SK-N-DZ (cell line): ENCODE results near the gene KCNC1.

Experiments used
- DNase-seq: peaks from one replicate; pipeline ENCODE4 v3.0.0-alpha.2; 2015; ENCODE audit warnings: low spot score

KCNC1 gene

DNA sequence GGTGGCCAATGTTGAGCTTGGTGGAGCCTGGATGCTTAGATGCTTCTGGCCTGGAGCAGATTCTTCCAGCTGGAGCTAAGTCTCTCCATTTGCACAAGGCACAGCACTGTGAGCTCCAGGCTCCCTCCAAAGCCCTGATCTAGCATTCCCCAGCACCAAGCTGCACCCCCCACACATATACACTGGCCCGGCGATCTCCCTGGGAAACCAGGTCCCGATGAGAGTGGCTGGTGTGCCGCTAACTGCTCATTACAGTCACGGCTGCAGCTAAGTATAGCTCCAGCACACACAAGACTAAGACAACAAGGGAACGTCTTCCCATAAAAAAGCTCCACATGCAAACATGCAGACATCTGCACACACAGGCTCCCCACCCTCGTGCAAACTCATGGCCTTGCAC, 17.6 kb downstream of the KCNC1 start:
- DNase-seq = no peak

DNA sequence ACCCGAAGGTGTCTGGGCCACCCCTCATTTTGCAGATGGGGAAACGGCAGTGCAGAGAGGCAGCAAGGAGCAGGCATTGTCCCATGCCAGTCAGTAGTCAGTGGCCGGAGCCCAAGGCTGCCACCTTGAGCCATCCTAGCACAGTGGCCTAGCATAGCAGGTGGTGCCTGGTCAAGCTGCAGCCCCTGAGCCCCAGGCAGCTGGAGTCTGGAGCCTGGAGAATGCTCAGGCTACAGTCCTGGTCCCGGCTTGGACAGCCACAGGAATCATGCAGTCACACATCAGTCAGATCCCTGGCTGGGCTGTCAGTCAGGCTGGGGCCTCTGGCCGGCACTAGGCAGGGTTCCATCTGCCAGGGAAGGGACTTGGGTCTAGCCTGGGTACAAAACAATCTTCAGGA, 18.6 kb downstream of the KCNC1 start:
- DNase-seq = no peak

DNA sequence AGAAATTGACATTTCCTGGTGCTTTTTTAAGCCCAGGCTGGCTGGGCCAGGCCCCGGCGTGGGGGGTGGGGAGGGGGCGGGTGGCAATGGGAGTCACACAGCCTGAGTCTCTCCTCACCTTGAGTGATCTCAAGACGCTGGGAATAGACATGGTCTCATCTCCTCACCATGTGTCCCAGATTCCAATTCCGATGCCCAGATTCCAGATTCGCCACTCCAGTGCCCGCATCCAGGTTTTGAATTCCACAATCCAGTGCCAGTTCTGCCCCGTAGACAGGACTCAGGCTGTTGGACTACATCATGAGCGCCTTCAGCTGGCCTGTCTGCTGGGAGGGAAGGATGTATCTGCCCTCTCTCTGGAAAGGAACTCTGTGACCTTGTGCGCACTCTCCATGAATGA, 19.1 kb downstream of the KCNC1 start:
- no peak for DNase-seq

DNA sequence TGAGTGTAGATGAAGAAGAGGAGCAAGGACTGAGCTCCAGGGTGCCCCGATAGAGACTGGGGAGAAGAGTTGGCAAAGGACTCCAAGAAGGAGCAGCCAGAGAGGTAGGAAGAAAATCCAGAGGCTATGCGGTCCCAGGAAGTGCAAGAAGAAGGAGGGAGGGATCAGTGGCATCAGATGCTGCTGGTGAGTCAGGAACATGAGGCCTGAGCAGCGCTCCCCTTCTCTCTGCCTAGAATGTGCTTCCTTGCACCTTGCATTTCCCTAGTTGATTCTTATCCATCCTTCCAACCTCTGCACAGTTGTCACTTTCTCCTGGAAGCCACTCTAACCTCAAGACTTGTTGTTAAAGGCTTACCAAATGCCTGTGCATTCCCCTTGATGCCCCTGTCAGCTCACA, 21.3 kb downstream of the KCNC1 start:
- DNase-seq = no peak

DNA sequence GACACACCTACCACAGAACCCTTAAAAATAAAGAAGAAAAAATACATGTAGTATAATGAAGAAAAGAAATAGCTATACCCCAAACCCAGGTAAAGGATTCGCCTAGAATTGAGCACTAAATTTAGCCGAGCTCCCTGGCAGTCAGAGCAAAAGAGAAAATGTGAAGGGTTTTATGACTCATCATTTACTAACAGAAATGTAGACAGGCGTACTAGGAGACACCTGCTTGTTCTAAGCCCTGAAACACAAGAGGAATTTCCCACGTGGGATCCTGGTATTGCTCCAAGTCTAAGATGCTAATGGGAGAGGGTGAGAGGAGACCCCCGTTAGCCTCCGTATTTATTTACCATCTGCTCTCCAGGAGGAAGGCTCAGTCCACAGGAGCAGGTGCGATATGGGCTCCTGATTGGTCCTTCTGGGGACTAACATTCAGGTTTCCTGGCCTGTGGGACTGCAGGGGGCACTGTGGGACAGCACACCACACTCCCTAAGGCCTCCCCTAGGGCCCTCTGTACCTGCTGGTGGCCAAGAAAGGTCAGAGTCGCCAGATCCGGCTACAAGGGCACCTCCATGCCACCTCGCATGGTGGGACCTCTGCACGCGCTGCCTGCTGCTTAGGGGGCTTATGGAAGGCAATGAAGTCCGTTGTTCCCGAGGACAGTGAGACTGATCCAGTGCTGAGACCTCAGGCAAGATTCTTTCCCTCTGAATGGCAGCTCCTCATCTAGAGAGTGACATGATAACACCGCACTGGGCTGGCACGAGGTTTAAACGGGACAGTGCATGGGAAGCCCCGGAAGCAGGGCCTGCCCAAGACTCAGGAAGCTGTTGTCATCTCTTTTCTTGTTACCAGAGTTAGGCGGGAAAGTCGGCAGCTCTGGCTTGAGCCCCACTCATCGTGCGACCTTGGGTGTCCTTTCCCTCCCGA, 25.8 kb downstream of the KCNC1 start:
- DNase-seq = peak; percentile 53

DNA sequence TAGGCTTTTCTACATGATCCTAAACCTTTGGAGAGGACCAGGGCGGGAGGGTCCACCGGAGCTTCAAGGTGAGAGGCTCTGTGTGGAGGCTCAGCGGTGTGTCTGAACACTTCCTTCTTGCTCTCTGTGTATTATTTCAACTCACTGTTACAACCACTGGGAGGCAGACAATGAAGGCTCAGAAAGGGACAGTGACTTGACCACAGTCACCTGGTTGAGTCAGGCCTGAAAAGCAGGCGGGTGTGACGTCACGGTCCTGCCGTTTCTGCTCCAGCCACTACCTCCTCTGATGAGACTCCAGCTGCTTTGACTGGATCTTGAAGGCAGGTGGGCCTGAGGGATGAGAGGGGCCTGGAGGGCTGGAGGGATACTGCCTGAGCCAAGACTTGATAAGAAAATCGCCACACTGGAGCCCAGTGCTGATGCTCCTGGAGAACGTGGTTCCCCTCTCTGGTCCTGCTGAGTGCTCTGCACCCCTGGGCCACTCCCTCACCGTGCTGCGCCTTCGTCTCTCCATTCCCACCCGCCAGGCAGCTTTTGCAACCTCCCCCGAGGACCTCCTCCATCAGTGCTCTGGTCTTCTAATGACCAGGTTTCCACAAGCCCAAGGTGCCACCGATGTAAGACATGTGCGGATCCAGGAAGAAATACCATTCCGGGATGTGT, 27.9 kb downstream of the KCNC1 start:
- DNase-seq = no peak

DNA sequence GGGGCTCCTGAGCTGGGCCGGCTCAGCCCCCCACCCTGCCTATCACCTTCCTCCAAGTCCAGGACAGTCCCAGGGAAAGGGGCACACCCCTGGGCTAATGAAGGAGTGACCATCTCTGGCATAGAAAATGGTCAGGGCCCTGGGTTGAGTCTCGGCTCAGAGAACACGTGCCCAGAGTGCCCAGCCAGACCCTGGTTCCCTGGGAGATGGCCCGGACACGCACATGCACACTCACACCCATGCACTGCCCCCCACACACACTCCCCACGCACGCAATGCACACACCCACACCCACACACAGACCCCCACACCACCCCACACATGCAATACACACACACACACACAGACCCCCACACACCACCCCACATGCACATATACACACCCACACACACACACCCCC, 28.7 kb downstream of the KCNC1 start:
- no peak for DNase-seq

DNA sequence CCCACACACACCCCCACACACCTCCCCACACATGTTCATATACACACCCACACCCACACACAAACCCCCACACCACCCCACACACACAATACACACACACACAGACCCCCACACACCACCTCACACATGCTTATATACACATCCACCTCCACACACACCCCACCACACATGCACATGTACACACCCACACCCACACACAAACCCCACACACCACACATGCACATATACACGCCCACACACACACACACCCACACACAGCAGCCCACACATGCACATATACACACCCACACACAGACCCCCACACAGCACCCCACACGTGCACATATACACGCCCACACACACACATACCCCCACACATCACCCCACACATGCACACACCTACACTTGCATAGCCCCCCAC, 29.1 kb downstream of the KCNC1 start:
- no peak for DNase-seq

DNA sequence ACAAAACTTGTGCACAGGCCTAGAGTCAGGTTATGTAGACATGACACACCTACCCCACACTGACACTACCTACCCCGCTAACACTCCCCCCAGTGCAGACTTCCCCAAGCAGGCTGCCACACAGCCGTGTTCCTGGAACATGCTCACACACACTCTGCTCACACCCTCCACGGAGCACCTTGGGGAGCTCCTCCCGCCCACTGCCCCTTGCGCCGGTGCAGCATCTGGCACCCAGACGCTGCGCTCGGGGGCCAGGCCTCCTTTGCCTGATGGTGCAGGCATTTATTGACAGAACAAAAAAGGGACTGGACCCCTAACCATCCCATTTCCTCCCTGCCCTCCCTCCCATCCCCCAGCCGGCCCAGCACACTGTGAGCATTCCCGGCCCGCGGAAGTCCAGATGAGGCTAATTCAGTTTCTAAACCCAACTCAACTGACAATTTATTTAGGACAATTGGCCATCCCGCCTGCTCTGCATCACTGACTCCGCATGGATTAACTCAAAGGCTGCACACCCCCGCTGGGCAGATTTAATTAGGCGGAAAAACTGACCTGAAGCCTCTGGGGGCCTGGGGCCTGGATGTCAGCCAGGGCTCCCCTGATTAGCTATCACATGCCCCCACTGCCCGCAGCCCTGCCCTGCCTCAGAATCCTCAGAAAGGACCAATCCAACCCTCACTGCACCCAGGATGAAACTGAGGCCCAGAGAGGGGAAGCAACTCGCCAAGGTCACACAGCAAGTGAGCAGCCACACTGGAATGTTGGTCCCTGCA, 30.1 kb downstream of the KCNC1 start:
- DNase-seq = peak; percentile 72

DNA sequence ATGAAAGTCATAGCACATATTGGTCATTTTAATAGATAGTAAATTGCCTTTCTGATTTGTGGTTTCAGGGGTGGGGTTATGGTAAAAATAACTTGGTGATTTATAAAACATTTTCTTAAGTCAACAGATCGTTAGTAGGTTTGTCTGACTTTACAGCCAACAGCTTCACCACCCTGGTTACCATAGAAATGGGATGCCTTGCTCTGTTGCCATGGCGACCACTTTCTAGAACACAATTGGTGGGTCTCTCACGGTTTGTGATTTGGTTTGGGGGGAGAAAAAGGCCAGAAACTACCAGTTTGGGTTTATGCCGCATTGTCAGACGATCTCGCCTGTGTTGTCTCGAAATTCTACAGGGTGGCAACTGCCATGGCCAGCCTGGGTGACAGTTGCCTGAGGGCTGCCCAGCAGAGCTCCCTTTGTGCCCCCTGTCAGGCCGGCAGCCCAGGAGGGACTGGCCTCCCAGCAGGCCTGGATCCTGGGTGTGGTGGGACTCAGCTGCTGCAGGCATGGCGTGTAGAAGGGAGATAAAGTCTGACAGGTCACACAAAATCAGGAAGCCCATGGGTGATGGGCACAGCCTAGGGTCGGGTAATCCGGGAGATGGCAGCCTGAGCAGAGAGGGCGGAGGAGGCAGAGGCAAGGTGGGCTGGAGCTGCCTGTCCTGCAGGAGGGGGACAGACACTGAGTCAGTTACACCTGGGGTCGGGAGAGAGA, 30.9 kb downstream of the KCNC1 start:
- peak; percentile 43 for DNase-seq

DNA sequence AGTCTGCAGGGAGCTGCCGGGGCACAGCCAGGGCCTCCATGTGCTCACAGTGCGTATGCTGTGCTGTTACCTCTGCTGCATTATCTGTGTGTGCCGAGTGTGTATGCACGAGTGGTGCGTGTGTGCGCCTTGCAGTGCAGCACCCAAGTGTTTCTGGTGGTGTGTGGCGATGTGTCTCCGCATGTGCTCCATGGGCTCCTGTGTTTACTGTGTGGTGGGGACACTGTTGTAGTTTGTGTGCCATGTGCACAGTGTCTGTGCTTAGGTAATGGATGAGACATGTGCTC, 31.4 kb downstream of the KCNC1 start:
- no peak for DNase-seq

DNA sequence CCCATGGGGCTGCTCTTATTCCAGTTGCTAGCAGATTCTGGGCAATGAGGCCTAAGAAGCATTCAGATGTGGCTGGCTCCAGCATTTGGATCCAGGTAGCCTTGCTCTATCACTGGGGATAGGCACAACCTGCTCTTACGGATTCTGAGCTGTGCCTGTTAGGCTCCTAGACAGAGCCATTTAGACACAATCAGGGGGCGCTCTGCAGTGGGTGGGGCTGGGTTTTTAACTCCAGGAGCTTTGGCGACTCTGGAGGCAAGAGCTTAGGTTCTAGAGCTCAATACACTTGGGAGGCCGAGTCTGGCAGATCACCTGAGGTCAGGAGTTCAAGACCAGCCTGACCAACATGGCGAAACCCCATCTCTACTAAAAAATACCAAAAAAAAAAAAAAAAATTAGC, 32.0 kb downstream of the KCNC1 start:
- no peak for DNase-seq

DNA sequence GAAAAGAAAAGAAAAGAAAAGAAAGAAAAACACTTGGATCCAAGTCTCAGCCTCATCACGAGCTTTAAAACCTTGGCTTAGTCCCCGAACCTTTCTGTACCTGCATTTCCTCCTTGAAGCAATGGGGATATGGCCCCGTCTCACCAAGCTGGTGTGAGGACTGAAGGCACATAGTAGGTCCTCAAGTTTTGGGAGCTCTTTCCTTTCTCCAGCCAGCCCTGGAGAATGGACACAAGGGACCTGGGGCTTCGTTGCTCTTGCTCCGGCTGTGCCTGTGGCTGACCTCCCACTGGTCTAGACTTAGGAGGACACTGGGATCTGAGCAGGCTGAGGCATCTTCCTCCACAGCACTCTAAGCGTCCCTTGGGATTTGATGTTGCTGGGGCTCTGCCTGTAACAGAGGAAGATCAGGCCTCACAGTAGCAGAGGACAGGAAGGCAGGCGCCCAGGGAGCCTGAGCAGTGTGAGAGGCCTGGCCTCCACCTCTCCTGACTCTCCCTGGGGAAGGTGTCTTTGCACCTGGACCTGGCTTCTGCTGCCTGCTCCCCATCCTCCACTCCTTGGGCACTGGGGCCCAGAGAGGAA, 32.8 kb downstream of the KCNC1 start:
- DNase-seq = peak; percentile 81

DNA sequence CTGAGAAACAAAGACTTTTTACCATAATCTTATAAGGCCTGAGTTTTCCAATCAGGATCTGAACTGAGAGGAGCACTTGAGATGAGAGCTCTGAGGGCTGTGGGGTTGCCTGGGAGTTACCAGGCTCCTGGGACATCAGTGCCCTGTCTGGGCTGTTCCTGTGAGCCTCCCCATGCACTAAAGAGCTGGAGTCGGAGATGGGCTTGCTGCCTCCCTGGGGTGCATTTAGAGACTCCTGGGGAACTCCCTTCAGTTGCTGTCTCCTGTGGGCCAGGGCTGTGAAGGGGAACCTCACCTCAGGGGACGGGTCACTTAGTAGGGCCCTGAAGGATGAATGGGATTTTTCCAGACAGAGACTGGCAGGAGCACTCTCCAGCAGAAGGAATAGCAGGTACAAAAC, 33.3 kb downstream of the KCNC1 start:
- no peak for DNase-seq

DNA sequence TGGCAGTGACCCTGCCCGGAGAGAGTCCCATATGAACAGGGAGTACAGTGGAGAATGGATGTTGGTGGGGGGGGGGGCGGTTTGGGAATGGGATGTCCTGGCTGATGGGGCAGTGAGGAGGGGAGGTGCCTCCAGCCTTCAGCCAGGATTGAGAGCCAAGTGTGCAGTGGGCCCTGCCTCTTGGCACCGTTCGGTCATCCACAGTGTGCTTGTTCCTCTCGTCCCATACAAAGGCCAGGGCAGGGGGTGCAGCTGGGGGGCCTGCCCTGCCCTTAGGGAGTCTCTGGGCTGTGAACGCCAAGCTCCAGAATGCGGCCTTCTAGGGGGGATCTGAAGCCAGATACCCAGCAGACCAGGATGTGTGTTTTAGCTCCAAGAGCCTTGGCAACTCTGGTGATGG, 34.0 kb downstream of the KCNC1 start:
- DNase-seq = no peak

DNA sequence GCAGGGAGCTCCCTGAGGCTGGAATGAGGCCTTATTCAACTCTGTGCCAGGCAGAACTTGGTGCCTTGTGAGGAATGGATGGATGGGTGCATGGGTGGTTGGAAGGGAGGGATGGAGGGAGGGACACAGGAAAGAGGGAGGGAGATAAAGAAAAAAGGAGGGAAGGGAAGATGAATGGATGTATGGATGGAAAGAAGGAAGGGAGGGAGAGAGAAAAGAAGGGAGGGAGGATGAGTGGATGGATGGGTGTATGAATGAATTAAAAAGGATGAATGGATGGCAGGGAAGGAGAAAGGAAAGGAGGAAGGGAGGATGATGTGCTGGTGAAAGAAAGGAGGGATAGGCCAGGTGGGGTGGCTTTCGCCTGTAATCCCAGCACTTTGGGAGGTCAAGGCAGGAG, 34.6 kb downstream of the KCNC1 start:
- DNase-seq = no peak

DNA sequence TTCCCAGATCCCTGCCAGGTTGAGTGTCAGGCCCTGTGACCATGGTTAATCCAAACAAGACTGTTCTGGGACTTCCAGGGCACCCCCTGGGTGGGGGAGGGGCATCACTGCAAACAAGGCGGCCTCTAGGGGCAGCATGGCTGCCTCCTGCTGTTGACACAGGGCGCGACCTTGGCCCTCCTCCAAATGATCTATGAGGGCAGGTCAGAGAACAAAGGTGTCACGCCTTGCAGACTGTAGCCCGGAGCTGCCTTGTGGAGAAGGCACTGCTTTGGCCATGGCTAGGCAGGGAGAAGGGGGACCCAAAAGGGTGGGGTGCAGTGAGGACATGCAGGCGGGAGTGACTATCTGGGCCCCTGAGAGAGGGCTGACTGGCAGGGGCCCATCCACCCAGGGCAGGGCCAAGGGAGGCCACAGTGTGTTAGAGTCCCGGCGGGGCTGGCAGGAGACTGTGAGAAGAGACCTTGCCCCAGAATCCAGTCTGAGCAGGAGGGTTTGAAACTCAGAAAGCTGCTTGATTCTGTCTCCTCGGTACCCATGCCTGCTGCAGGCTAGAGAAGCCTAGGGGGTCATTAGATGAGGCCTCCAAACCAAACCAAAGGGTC, 35.6 kb downstream of the KCNC1 start:
- DNase-seq = no peak

DNA sequence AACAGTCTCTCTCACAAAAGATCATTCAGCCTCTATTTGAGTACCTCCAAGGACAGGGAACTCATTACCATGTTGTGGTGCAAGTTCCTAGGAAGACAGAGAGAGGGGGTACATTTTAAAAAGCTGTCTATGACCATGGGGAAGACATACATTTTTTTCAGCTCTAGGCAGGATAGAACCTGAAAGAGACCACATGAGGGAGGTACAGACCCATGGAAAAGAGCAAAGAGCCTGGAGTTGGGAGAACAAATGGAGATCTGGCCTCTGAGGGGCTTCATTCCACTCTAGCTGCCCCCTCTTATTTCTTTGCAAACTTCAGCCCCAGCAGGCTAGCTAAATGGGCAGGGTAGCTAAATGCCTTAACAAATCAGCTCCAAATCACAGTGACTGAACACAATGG, 36.3 kb downstream of the KCNC1 start:
- no peak for DNase-seq

DNA sequence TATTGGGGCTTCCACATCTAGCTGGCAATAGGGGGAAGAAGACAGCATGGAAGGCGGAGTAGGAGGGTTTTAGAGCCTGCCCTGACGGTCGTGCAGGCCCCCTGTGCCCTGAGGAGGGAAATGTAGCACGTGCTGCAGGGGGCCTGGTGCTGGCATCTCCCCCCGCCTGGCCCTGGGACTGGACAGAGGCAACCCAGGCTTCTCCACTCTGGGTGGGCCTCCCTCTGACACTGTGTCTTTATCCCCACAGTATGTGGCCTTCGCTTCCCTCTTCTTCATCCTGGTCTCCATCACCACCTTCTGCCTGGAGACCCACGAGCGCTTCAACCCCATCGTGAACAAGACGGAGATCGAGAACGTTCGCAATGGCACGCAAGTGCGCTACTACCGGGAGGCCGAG, 36.8 kb downstream of the KCNC1 start:
- DNase-seq = no peak

DNA sequence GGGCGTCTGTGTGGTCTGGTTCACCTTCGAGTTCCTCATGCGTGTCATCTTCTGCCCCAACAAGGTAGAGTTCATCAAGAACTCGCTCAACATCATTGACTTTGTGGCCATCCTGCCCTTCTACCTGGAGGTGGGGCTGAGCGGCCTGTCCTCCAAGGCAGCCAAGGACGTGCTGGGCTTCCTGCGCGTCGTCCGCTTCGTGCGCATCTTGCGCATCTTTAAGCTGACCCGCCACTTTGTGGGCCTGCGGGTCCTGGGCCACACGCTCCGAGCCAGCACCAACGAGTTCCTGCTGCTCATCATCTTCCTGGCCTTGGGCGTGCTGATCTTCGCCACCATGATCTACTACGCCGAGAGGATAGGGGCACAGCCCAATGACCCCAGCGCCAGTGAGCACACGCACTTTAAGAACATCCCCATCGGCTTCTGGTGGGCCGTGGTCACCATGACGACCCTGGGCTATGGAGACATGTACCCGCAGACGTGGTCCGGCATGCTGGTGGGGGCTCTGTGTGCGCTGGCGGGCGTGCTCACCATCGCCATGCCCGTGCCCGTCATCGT, 37.3 kb downstream of the KCNC1 start:
- no peak for DNase-seq
